CD14-positive monocyte (primary cell): Measurements from ENCODE around the gene SMG7. TPM values are rescaled to one million over a fixed set of nuclear protein-coding genes. Genes with fewer than 3 reads are reported as not detected.
A peak's percentile ranks its signal among the peaks of the same experiment; 100 is the strongest.

ENCODE experiments used
- DNase-seq, 3 donors: peaks; one replicate each; pipeline ENCODE4 v3.0.0-alpha.2; 2011 to 2022
- H2AFZ ChIP-seq: 2 replicates; pipeline ENCODE4 v1.6.0; 2012; ENCODE audit warnings: mild to moderate bottlenecking, low read depth, low read length, inconsistent platforms; ENCODE audit not compliant: insufficient read depth, poor library complexity, severe bottlenecking
- H3K27ac ChIP-seq, 2 donors: 1 replicate in 1 of 2; 2 replicates in 1 of 2; pipeline ENCODE4 v1.5.1; 2012 to 2013; ENCODE audit warnings: low read length in 2 of 2, control low read depth in 1 of 2, inconsistent platforms in 1 of 2, low read depth in 1 of 2, mild to moderate bottlenecking in 1 of 2
- H3K27me3 ChIP-seq, 2 donors: one replicate each; pipeline versions ENCODE4 v1.6.0 to v1.6.1; 2011 to 2013; ENCODE audit warnings: low read length in 2 of 2; ENCODE audit not compliant: control insufficient read depth in 2 of 2, insufficient read depth in 2 of 2
- H3K36me3 ChIP-seq, 2 donors: replicated peaks in 1 of 2; 1 replicate in 1 of 2; 2 replicates in 1 of 2; pipeline versions ENCODE4 v1.5.1 to v1.6.1; 2012 to 2013; ENCODE audit warnings: low read length in 2 of 2, control low read depth in 1 of 2, inconsistent platforms in 1 of 2, mild to moderate bottlenecking in 1 of 2; ENCODE audit not compliant: insufficient read depth in 2 of 2, control insufficient read depth in 1 of 2
- H3K4me1 ChIP-seq, 2 donors: 1 replicate in 1 of 2; 2 replicates in 1 of 2; pipeline versions ENCODE4 v1.5.1 to v1.6.1; 2012 to 2013; ENCODE audit warnings: low read length in 2 of 2, control low read depth in 1 of 2, inconsistent platforms in 1 of 2, mild to moderate bottlenecking in 1 of 2, moderate library complexity in 1 of 2; ENCODE audit not compliant: insufficient read depth in 2 of 2, control insufficient read depth in 1 of 2
- H3K4me2 ChIP-seq: replicated peaks from 2 replicates; pipeline ENCODE3; 2012; ENCODE audit warnings: low read length, moderate library complexity, mild to moderate bottlenecking; ENCODE audit not compliant: poor library complexity, severe bottlenecking; ENCODE audit errors: extremely low read depth
- H3K4me3 ChIP-seq, 3 experiments: fragments of 200-600 bp in 1 of 3; sonication (generic) in 1 of 3; replicated peaks in 1 of 3; 1 replicate in 2 of 3; 2 replicates in 1 of 3; pipeline ENCODE4 v1.5.1; 2011 to 2013; ENCODE audit warnings: low read length in 3 of 3, mild to moderate bottlenecking in 3 of 3, control low read depth in 2 of 3, low read depth in 2 of 3, inconsistent platforms in 1 of 3, moderate library complexity in 1 of 3
- H3K79me2 ChIP-seq: 2 replicates; pipeline ENCODE4 v1.6.0; 2012; ENCODE audit warnings: mild to moderate bottlenecking, control low read depth, inconsistent platforms, low read length, moderate library complexity; ENCODE audit not compliant: insufficient read depth
- H3K9ac ChIP-seq: 2 replicates; pipeline ENCODE4 v1.6.0; 2017; ENCODE audit warnings: low read length, mild to moderate bottlenecking; ENCODE audit not compliant: insufficient read depth, poor library complexity, severe bottlenecking
- H3K9me3 ChIP-seq, 2 donors: replicated peaks in 1 of 2; 1 replicate in 1 of 2; 2 replicates in 1 of 2; pipeline versions ENCODE4 v1.5.1 to v1.6.1; 2012 to 2013; ENCODE audit warnings: low read length in 2 of 2, control low read depth in 1 of 2; ENCODE audit not compliant: control insufficient read depth in 1 of 2, insufficient read depth in 1 of 2
- H4K20me1 ChIP-seq: 2 replicates; pipeline ENCODE4 v1.6.0; 2012; ENCODE audit warnings: mild to moderate bottlenecking, low read length, control low read depth, moderate library complexity; ENCODE audit not compliant: insufficient read depth
- H3K27ac Mint-ChIP-seq, 7 donors: one replicate each; pipeline ENCODE4 v1.8.0; 2020; ENCODE audit warnings: mild to moderate bottlenecking in 7 of 7, mixed read lengths in 7 of 7, moderate library complexity in 6 of 7, inconsistent platforms in 2 of 7
- H3K27me3 Mint-ChIP-seq, 3 donors: one replicate each; pipeline ENCODE4 v1.8.0; 2021 to 2022; ENCODE audit warnings: low read depth in 3 of 3, mild to moderate bottlenecking in 3 of 3, mixed read lengths in 3 of 3, moderate library complexity in 3 of 3, inconsistent platforms in 1 of 3
- H3K36me3 Mint-ChIP-seq, 2 donors: one replicate each; pipeline ENCODE4 v1.8.0; 2020; ENCODE audit warnings: mixed read lengths in 2 of 2, inconsistent platforms in 1 of 2, mild to moderate bottlenecking in 1 of 2
- H3K4me1 Mint-ChIP-seq: one replicate; pipeline ENCODE4 v1.8.0; 2020; ENCODE audit warnings: mild to moderate bottlenecking, mixed read lengths
- H3K4me3 Mint-ChIP-seq, 2 donors: one replicate each; pipeline ENCODE4 v1.8.0; 2020; ENCODE audit warnings: mild to moderate bottlenecking in 2 of 2, mixed read lengths in 2 of 2, moderate library complexity in 1 of 2
- H3K9me3 Mint-ChIP-seq, 7 donors: one replicate each; pipeline ENCODE4 v1.8.0; 2020 to 2022; ENCODE audit warnings: mixed read lengths in 7 of 7, mild to moderate bottlenecking in 6 of 7, moderate library complexity in 6 of 7, inconsistent platforms in 2 of 7
- WGBS: methylation state at CpG from one replicate; pipeline ENCODE4 v1.1.5; 2013; ENCODE audit warnings: missing lambda C conversion rate; ENCODE audit not compliant: insufficient coverage; 5-methylcytosine and 5-hydroxymethylcytosine counted together
- intact Hi-C, 2 donors: fragments of 100-400 bp; cut with micrococcal nuclease; formaldehyde crosslinking; loops; one replicate each; pipeline versions ENCODE4 v1.15.0 to v1.15.1; 2023
- polyA plus RNA-seq, 3 donors: library from polyadenylated mRNA; depleted of rRNA in 1 of 3; unstranded in 2 of 3; stranded (reverse) in 1 of 3; fragments of 300-500 nt in 2 of 3; fragments of >200 nt in 1 of 3; fragmentation: Illumina TruSeq in 2 of 3; gene quantifications; 1 replicate in 2 of 3; 2 replicates in 1 of 3; pipeline ENCODE4 v1.2.3, GENCODE V29; 2012 to 2021
- TF ChIP-seq, protein P1 (sequence below): fragments of 200-600 bp; IDR thresholded peaks from one replicate; pipeline ENCODE4 v1.8.0; 2022; ENCODE audit warnings: antibody characterized with exemption, mild to moderate bottlenecking

Gene SMG7
- polyA plus RNA-seq, 3 donors, result 11.5 to 31.3 (median 19.4) TPM

DNA sequence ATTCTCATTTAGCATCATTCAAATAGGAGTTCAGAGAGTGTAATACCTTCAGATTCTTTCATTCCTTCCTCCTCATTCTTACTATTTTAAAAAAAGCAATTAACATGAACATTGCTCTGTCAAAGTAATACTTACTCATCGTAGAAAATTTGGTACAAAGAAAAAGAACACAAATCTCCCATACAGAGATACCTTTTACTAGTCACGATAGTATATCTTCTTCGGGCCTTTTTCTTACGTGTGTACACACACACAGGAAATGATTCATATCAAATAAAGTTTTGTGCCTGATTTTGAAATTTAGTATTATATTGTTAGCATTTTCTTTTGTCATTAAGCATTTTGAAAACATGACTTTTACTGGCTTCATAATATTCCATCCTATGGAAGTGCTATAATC lies 65.1 kb downstream of the SMG7 start:
- peaks cover under 1% of the 10 kb centered on the region for H4K20me1 ChIP-seq
- no peaks in the 10 kb centered on the region for H3K9me3 ChIP-seq
- peaks cover 92 to 100% of the 10 kb centered on the region in 2 donors for H3K36me3 ChIP-seq
- no peak for DNase-seq
- H3K27ac ChIP-seq, result no peak overlapping the region
- no peaks in the 10 kb centered on the region for H3K9me3 Mint-ChIP-seq
- H3K27me3 Mint-ChIP-seq, result no peaks in the 10 kb centered on the region
- peaks cover 81 to 86% of the 10 kb centered on the region in 2 donors for H3K36me3 Mint-ChIP-seq
- intact Hi-C loops, result no loop called here
- H3K4me1 Mint-ChIP-seq, result no peaks in the 10 kb centered on the region
- no peak overlapping the region for H3K4me3 ChIP-seq
- peak overlapping the region in 1 of 7 donors; percentile 63 for H3K27ac Mint-ChIP-seq
- no peaks in the 10 kb centered on the region for H3K79me2 ChIP-seq
- TF ChIP-seq, protein P1, sequence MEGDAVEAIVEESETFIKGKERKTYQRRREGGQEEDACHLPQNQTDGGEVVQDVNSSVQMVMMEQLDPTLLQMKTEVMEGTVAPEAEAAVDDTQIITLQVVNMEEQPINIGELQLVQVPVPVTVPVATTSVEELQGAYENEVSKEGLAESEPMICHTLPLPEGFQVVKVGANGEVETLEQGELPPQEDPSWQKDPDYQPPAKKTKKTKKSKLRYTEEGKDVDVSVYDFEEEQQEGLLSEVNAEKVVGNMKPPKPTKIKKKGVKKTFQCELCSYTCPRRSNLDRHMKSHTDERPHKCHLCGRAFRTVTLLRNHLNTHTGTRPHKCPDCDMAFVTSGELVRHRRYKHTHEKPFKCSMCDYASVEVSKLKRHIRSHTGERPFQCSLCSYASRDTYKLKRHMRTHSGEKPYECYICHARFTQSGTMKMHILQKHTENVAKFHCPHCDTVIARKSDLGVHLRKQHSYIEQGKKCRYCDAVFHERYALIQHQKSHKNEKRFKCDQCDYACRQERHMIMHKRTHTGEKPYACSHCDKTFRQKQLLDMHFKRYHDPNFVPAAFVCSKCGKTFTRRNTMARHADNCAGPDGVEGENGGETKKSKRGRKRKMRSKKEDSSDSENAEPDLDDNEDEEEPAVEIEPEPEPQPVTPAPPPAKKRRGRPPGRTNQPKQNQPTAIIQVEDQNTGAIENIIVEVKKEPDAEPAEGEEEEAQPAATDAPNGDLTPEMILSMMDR, result no peak
- H3K4me3 Mint-ChIP-seq, result no peak overlapping the region
- H3K9ac ChIP-seq, result no peak overlapping the region
- H3K4me1 ChIP-seq, result no peaks in the 10 kb centered on the region
- H3K27me3 ChIP-seq, result no peaks in the 10 kb centered on the region
- no peak overlapping the region for H2AFZ ChIP-seq
- H3K4me2 ChIP-seq, result no peak overlapping the region
- WGBS, result no CpG with 5 or more reads among the region's 4 CpGs

DNA sequence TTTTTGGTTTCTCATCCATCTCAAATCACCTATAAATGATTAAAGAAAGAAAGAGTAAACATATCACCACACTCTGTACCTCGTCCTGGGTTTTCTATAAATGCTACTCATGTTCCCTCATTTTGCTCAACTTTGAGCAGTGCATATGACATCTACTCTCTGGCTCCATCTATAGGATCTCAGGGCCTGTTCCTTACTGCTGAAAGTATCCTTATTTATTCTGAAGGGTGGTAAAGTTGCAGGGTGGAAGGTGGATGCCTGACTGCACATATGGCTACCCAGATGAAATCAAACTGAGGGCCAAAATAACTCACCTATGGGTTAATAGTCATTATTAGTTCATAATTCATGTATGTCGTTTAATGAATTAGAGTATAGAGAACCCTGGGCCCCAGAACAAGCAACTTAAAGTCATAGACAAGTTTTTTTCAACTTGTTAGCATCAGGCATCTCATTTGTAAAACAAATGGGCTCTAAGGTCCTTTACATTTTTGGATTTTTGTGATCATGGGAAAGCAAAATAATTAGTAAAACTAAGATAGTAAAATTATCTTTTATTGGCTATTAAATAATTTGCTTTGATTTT lies 71.4 kb downstream of the SMG7 start:
- TF ChIP-seq, protein P1, result peak; percentile 66
- WGBS, result no CpG with 5 or more reads among the region's 2 CpGs

More for the DNA sequence above, 71.4 kb downstream of the SMG7 start:
- Histone ChIP-seq H3K27ac (peak overlapping the region in 1 of 2 donors; percentile 44), H3K27me3 (no peaks in the 10 kb centered on the region), H3K4me3 (no peak overlapping the region), H2AFZ (no peak overlapping the region), H3K4me2 (no peak overlapping the region), H3K9ac (no peak overlapping the region), H3K9me3 (no peaks in the 10 kb centered on the region), H3K79me2 (peaks cover 4% of the 10 kb centered on the region), H3K4me1 (no peaks in the 10 kb centered on the region), H4K20me1 (peaks cover 11% of the 10 kb centered on the region), H3K36me3 (peaks cover 83 to 100% of the 10 kb centered on the region in 2 donors)
- no peaks in the 10 kb centered on the region for H3K9me3 Mint-ChIP-seq
- peak; percentile 22 to 47 (median 44) for DNase-seq
- peak overlapping the region in 3 of 7 donors; percentile 30 to 60 (median 48) for H3K27ac Mint-ChIP-seq
- peaks cover 71 to 84% of the 10 kb centered on the region in 2 donors for H3K36me3 Mint-ChIP-seq
- H3K27me3 Mint-ChIP-seq, result no peaks in the 10 kb centered on the region
- H3K4me3 Mint-ChIP-seq, result no peak overlapping the region
- peaks cover 3% of the 10 kb centered on the region for H3K4me1 Mint-ChIP-seq
- intact Hi-C loops, result loop anchor here (5.0 to 10.0 kb wide), 2 partner anchors 259 to 261 kb away; no protein-coding TSS in a partner anchor
